A549 (cell line): ENCODE measurements around the gene MGAT5. TPM values are rescaled to one million over a fixed set of nuclear protein-coding genes. Genes with fewer than 3 reads are reported as not detected.

Experiments
- ATAC-seq, 2 experiments: fragments of 200-7000 bp in 1 of 2; fragments of >200 bp in 1 of 2; cut with Nextera tagmentation in 1 of 2; cut with Tn5 transposase in 1 of 2; 3 replicates each; pipeline versions ENCODE4 v1.8.0 to v1.9.1; 2018 to 2020; ENCODE audit warnings: mild to moderate bottlenecking in 1 of 2, moderate library complexity in 1 of 2
- CTCF ChIA-PET: fragments of 300-600 bp; sonication (Branson Sonifier 250); formaldehyde crosslinking; extraction: SDS; loops from one replicate; lab custom pipeline; 2021; ENCODE audit warnings: antibody characterized with exemption, inconsistent platforms; lab: Yijun Ruan, JAX
- POLR2A ChIA-PET: fragments of 350-600 bp; formaldehyde crosslinking; extraction: SDS; loops from one replicate; lab custom pipeline; 2021; ENCODE audit warnings: antibody characterized with exemption, inconsistent platforms; lab: Yijun Ruan, JAX
- DNase-seq, 2 experiments: peaks; one replicate each; pipeline versions ENCODE4 v3.0.0 to v3.0.0-alpha.2; 2011 to 2016; ENCODE audit warnings: low read depth in 1 of 2, low spot score in 1 of 2
- FAIRE-seq: peaks from 2 replicates; lab custom pipeline; 2011; peaks lifted over from hg19 to GRCh38; lab: Jason Lieb, UNC
- H3K27ac ChIP-seq, 2 experiments: fragments of >200 bp; sonication (Bioruptor Twin); formaldehyde crosslinking; 3 replicates each; pipeline ENCODE4 v1.5.1; 2016 to 2017
- H3K4me1 ChIP-seq: fragments of >200 bp; sonication (Bioruptor Twin); formaldehyde crosslinking; 3 replicates; pipeline ENCODE4 v1.6.1; 2016
- H3K4me2 ChIP-seq: fragments of >200 bp; sonication (Bioruptor Twin); formaldehyde crosslinking; 3 replicates; pipeline ENCODE4 v1.6.1; 2016
- H3K4me3 ChIP-seq: fragments of >200 bp; sonication (Bioruptor Twin); formaldehyde crosslinking; 3 replicates; pipeline ENCODE4 v1.5.1; 2016
- H3K9me3 ChIP-seq: fragments of >200 bp; sonication (Bioruptor Twin); formaldehyde crosslinking; 3 replicates; pipeline ENCODE4 v1.6.1; 2016
- CBX8 ChIP-seq: fragments of 200-600 bp; sonication (generic); IDR thresholded peaks from 2 replicates; pipeline ENCODE4 v1.6.1; 2016
- CEBPB ChIP-seq, 2 experiments: fragments of >200 bp in 1 of 2; sonication (Bioruptor Twin) in 1 of 2; formaldehyde crosslinking in 1 of 2; IDR thresholded peaks; 2 replicates each; pipeline ENCODE4 v1.6.1; 2012 to 2016
- CHD2 ChIP-seq: fragments of 150-350 bp; IDR thresholded peaks from 2 replicates; pipeline ENCODE4 v1.6.1; 2014; ENCODE audit warnings: low read length; ENCODE audit not compliant: partially characterized antibody
- CHD4 ChIP-seq: fragments of 200-600 bp; sonication (generic); IDR thresholded peaks from 2 replicates; pipeline ENCODE4 v1.6.1; 2016; ENCODE audit warnings: antibody characterized with exemption, mild to moderate bottlenecking, borderline replicate concordance
- CTCF ChIP-seq: fragments of >200 bp; sonication (Bioruptor Twin); formaldehyde crosslinking; IDR thresholded peaks from 3 replicates; pipeline ENCODE4 v1.5.1; 2016
- EHF ChIP-seq: fragments of 250-450 bp; sonication (Bioruptor Pico); IDR thresholded peaks from 2 replicates; pipeline ENCODE4 v1.5.0; 2020; ENCODE audit warnings: mild to moderate bottlenecking
- EHMT2 ChIP-seq: fragments of 200-600 bp; sonication (generic); IDR thresholded peaks from 2 replicates; pipeline ENCODE4 v1.6.1; 2016; ENCODE audit warnings: antibody characterized with exemption, low read depth, mild to moderate bottlenecking, moderate library complexity
- ELK1 ChIP-seq: fragments of 150-350 bp; IDR thresholded peaks from 2 replicates; pipeline ENCODE4 v1.6.1; 2014; ENCODE audit warnings: low read depth, mild to moderate bottlenecking, low read length
- EP300 ChIP-seq, 2 experiments: fragments of >200 bp; sonication (Bioruptor Twin); formaldehyde crosslinking; IDR thresholded peaks; 2 replicates in 1 of 2; 3 replicates in 1 of 2; pipeline ENCODE4 v1.6.1; 2016 to 2017
- GATA3 ChIP-seq: IDR thresholded peaks from 2 replicates; pipeline ENCODE4 v1.6.1; 2012; ENCODE audit warnings: borderline replicate concordance
- HEYL ChIP-seq: fragments of 250-450 bp; sonication (Bioruptor Pico); IDR thresholded peaks from 2 replicates; pipeline ENCODE4 v1.8.0; 2021; ENCODE audit warnings: mild to moderate bottlenecking, moderate library complexity
- HOXB13 ChIP-seq: fragments of 250-450 bp; sonication (Bioruptor Pico); IDR thresholded peaks from 2 replicates; pipeline ENCODE4 v1.5.0; 2020; ENCODE audit warnings: low read depth, mild to moderate bottlenecking, moderate library complexity
- JUNB ChIP-seq: fragments of >200 bp; sonication (Bioruptor Twin); formaldehyde crosslinking; IDR thresholded peaks from 2 replicates; pipeline ENCODE4 v1.6.1; 2016
- KDM1A ChIP-seq: fragments of 200-600 bp; sonication (generic); IDR thresholded peaks from 2 replicates; pipeline ENCODE4 v1.6.1; 2016; ENCODE audit warnings: low read depth, mild to moderate bottlenecking
- MAZ ChIP-seq: fragments of 150-350 bp; IDR thresholded peaks from 2 replicates; pipeline ENCODE4 v1.6.1; 2014; ENCODE audit warnings: antibody characterized with exemption, low read depth, low read length, borderline replicate concordance
- NFE2L2 ChIP-seq: fragments of 150-350 bp; conservative IDR thresholded peaks from 2 replicates; pipeline ENCODE4 v1.6.1; 2014; ENCODE audit warnings: low read length
- RARB ChIP-seq: fragments of 250-450 bp; sonication (Bioruptor Pico); IDR thresholded peaks from 2 replicates; pipeline ENCODE4 v1.8.0; 2021; ENCODE audit warnings: mild to moderate bottlenecking, moderate library complexity
- RCOR1 ChIP-seq: fragments of 150-350 bp; IDR thresholded peaks from 2 replicates; pipeline ENCODE4 v1.6.1; 2014; ENCODE audit warnings: antibody characterized with exemption, low read length, low read depth
- REST ChIP-seq: fragments of 200-600 bp; sonication (generic); IDR thresholded peaks from 2 replicates; pipeline ENCODE4 v1.6.1; 2016; ENCODE audit warnings: antibody characterized with exemption, mild to moderate bottlenecking, moderate library complexity
- SREBF2 ChIP-seq: fragments of 450-650 bp; IDR thresholded peaks from 2 replicates; pipeline ENCODE4 v1.6.1; 2014; ENCODE audit warnings: mild to moderate bottlenecking, moderate library complexity
- TP53 ChIP-seq: fragments of 250-450 bp; sonication (Bioruptor Pico); IDR thresholded peaks from 2 replicates; pipeline ENCODE4 v1.5.0; 2021; ENCODE audit warnings: mild to moderate bottlenecking, moderate library complexity
- USF2 ChIP-seq: fragments of 450-650 bp; IDR thresholded peaks from 2 replicates; pipeline ENCODE4 v1.6.1; 2014; ENCODE audit warnings: antibody characterized with exemption
- WGBS: methylation state at CpG from one replicate; pipeline ENCODE4 v1.1.6; 2017; ENCODE audit errors: missing lambda C conversion rate; 5-methylcytosine and 5-hydroxymethylcytosine counted together
- polyA plus RNA-seq, 4 experiments: library from polyadenylated mRNA; depleted of rRNA in 3 of 4; stranded (reverse); fragments of >200 nt; fragmentation: RNase III in 1 of 4; extraction: RNeasy Plus Mini Kit Qiagen cat#74134 plus additional on column Dnase treatment in 1 of 4; gene quantifications; 2 replicates in 3 of 4; 3 replicates in 1 of 4; pipeline ENCODE4 v1.2.3, GENCODE V29; 2011 to 2017
- TF ChIP-seq, protein P1 (sequence below): fragments of 250-450 bp; sonication (Bioruptor Pico); IDR thresholded peaks from 2 replicates; pipeline ENCODE4 v1.5.0; 2021; ENCODE audit warnings: mild to moderate bottlenecking, moderate library complexity, borderline replicate concordance
- TF ChIP-seq, protein P2 (sequence below): IDR thresholded peaks from 2 replicates; pipeline ENCODE4 v1.6.1; 2012

The MGAT5 gene
- polyA plus RNA-seq, 2 of the 4 experiments (the other 2 are of a cell fraction), result 13.2 to 17.1 TPM

- no peak for TF ChIP-seq ELK1
- TF ChIP-seq CHD4, result no peak
- no peak for TF ChIP-seq CHD2
- no peak for TF ChIP-seq REST
- TF ChIP-seq NFE2L2, result no peak
- no peak for TF ChIP-seq SREBF2
Measured at GRCh38 chr2:134360745-134361487, 107.0 kb downstream of the MGAT5 start (continued).

GRCh38 chr2:134361648-134362047 lies 107.8 kb downstream of the MGAT5 start:
- Histone ChIP-seq H3K4me2 (no peak overlapping the region), H3K4me1 (no peaks in the 10 kb centered on the region), H3K27ac (no peak overlapping the region), H3K9me3 (no peaks in the 10 kb centered on the region), H3K4me3 (no peak overlapping the region)
- POLR2A ChIA-PET, result no interaction called here
- DNase-seq (no peak), ATAC-seq (no peak), FAIRE-seq (no peak)
- 100% methylated on average over 1 of the region's 1 CpG for WGBS
- TF ChIP-seq CBX8 (no peak), CHD2 (no peak), TP53 (CRISPR knock-in tag) (no peak), MAZ (no peak), RARB (CRISPR knock-in tag) (no peak), RCOR1 (no peak), GATA3 (no peak), USF2 (no peak), EHMT2 (no peak)
- TF ChIP-seq, protein P1, sequence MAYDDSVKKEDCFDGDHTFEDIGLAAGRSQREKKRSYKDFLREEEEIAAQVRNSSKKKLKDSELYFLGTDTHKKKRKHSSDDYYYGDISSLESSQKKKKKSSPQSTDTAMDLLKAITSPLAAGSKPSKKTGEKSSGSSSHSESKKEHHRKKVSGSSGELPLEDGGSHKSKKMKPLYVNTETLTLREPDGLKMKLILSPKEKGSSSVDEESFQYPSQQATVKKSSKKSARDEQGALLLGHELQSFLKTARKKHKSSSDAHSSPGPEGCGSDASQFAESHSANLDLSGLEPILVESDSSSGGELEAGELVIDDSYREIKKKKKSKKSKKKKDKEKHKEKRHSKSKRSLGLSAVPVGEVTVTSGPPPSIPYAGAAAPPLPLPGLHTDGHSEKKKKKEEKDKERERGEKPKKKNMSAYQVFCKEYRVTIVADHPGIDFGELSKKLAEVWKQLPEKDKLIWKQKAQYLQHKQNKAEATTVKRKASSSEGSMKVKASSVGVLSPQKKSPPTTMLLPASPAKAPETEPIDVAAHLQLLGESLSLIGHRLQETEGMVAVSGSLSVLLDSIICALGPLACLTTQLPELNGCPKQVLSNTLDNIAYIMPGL, result no peak
- CTCF ChIA-PET, result no interaction called here

DNA sequence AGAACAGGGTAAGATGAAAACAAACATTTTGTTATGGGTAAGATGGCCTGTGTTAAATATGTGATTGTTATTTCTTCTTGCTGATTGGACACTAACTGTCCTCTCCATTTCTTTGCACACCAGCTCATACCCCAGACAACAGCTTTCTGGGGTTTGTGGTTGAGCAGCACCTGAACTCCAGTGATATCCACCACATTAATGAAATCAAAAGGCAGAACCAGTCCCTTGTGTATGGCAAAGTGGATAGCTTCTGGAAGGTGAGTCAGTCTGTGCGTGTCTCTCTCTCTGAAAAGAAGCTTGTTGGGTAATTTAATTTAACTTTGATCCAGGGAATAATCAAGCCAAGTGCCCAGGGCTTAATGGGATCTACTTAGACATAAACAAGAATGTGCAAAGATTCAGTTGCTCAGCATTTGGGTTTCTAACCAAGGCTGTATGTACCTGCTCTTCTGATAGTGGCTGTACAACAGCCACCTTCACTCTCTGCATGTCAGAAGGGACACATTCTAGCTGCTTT lies 108.3 kb downstream of the MGAT5 start:
- Histone ChIP-seq H3K4me3 (no peak overlapping the region), H3K27ac (no peak overlapping the region), H3K4me1 (no peaks in the 10 kb centered on the region)
- no peak for FAIRE-seq
- TF ChIP-seq CTCF (no peak), CEBPB (IDR thresholded peaks at IDR 0.05) (no peak), JUNB (no peak), EHMT2 (no peak), HOXB13 (CRISPR knock-in tag) (no peak), HEYL (CRISPR knock-in tag) (no peak), KDM1A (no peak), EP300 (IDR thresholded peaks at IDR 0.05) (no peak), EHF (CRISPR knock-in tag) (no peak)
- TF ChIP-seq, protein P2, sequence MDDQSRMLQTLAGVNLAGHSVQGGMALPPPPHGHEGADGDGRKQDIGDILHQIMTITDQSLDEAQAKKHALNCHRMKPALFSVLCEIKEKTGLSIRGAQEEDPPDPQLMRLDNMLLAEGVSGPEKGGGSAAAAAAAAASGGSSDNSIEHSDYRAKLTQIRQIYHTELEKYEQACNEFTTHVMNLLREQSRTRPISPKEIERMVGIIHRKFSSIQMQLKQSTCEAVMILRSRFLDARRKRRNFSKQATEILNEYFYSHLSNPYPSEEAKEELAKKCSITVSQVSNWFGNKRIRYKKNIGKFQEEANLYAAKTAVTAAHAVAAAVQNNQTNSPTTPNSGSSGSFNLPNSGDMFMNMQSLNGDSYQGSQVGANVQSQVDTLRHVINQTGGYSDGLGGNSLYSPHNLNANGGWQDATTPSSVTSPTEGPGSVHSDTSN, result no peak
- TF ChIP-seq, all 56 proteins: peak for 0
- WGBS, result 95% methylated on average over 1 of the region's 1 CpG
- H3K4me2 ChIP-seq, result no peak overlapping the region
- no peak for DNase-seq
- POLR2A ChIA-PET, result no interaction called here
- ATAC-seq, result no peak
- CTCF ChIA-PET, result no interaction called here
- no peaks in the 10 kb centered on the region for H3K9me3 ChIP-seq
